ENCODE results near the gene CPHXL2. TPM values are rescaled to one million over a fixed set of nuclear protein-coding genes. Genes with fewer than 3 reads are reported as not detected.

CPHXL2 gene
- total and polyA plus RNA-seq, 2 donors (not counting 1 experiment from before 2014, with no cell fraction given): not detected

GRCh38 chr16:75626806-75627205 is 50.0 kb downstream of the CPHXL2 start:
- Histone ChIP-seq H3K27me3 (replicated peaks in 1 of 4; ENCODE audit: control extremely low read depth in 1 of 4, control insufficient read depth in 3 of 4, insufficient read depth in 4 of 4, low read length in 3 of 4) (no peaks in the 10 kb centered on the region), H3K4me3 (ENCODE audit: control extremely low read depth in 1 of 5, extremely low read depth in 1 of 5, insufficient read depth in 1 of 5, low read depth in 2 of 5, low read length in 4 of 5) (no peak overlapping the region), H3K4me1 (ENCODE audit: control insufficient read depth in 2 of 2, insufficient read depth in 2 of 2, low read length in 2 of 2) (peaks cover 7 to 13% of the 10 kb centered on the region in 2 donors), H3K9me3 (ENCODE audit: control extremely low read depth in 1 of 3, control insufficient read depth in 2 of 3, insufficient read depth in 1 of 3, low read length in 2 of 3) (no peaks in the 10 kb centered on the region), H3K4me2 (replicated peaks; ENCODE audit: low read depth, low read length, poor library complexity, severe bottlenecking) (no peak overlapping the region), H2AFZ (ENCODE audit: insufficient read depth, low read depth, low read length, poor library complexity, severe bottlenecking) (no peak overlapping the region), H3K79me2 (ENCODE audit: control insufficient read depth, insufficient read depth, low read length) (peaks cover 4% of the 10 kb centered on the region), H3K36me3 (replicated peaks in 1 of 2; ENCODE audit: control extremely low read depth in 1 of 2, control insufficient read depth in 1 of 2, extremely low read depth in 1 of 2, insufficient read depth in 2 of 2, low read length in 1 of 2) (peaks cover 1 to 57% of the 10 kb centered on the region in 2 experiments), H3K27ac (ENCODE audit: low read length in 2 of 2) (no peak overlapping the region), H3K9ac (ENCODE audit: low read length) (no peak overlapping the region), H4K20me1 (ENCODE audit: control insufficient read depth, insufficient read depth, low read length, poor library complexity, severe bottlenecking) (no peaks in the 10 kb centered on the region)
- ChIA-PET POLR2A (interaction anchor here (0.6 kb wide), 1 partner anchor 492 kb away, joined by 3 read pairs; no protein-coding TSS in a partner anchor), CTCF (no interaction called here)
- 98% methylated on average over 4 of the region's 4 CpGs for WGBS (ENCODE audit: insufficient coverage)
- peaks cover 14% of the 10 kb centered on the region for H3K4me1 Mint-ChIP-seq
- intact Hi-C loops (cut with micrococcal nuclease): no loop called here
- DNase-seq (no peak), ATAC-seq (ENCODE audit: low read depth) (no peak)
- no peak overlapping the region for H3K4me3 Mint-ChIP-seq
- H3K27me3 Mint-ChIP-seq: no peaks in the 10 kb centered on the region
- TF ChIP-seq EZH2 (IDR thresholded peaks at IDR 0.05; ENCODE audit: borderline replicate concordance, insufficient read depth, low read depth, low read length, poor library complexity, severe bottlenecking) (no peak), CTCF (IDR thresholded peaks at IDR 0.05) (no peak)
- H3K9me3 Mint-ChIP-seq (ENCODE audit: insufficient read depth): no peaks in the 10 kb centered on the region
- no peak overlapping the region for H3K27ac Mint-ChIP-seq

- ChIA-PET POLR2A (no interaction called here), CTCF (no interaction called here)
- Histone ChIP-seq H3K27me3 (replicated peaks in 1 of 4; ENCODE audit: control extremely low read depth in 1 of 4, control insufficient read depth in 3 of 4, insufficient read depth in 4 of 4, low read length in 3 of 4) (no peaks in the 10 kb centered on the region), H4K20me1 (ENCODE audit: control insufficient read depth, insufficient read depth, low read length, poor library complexity, severe bottlenecking) (no peaks in the 10 kb centered on the region), H2AFZ (ENCODE audit: insufficient read depth, low read depth, low read length, poor library complexity, severe bottlenecking) (no peak overlapping the region), H3K4me3 (ENCODE audit: control extremely low read depth in 1 of 5, extremely low read depth in 1 of 5, insufficient read depth in 1 of 5, low read depth in 2 of 5, low read length in 4 of 5) (no peak overlapping the region), H3K9ac (ENCODE audit: low read length) (no peak overlapping the region), H3K79me2 (ENCODE audit: control insufficient read depth, insufficient read depth, low read length) (peaks cover 14% of the 10 kb centered on the region), H3K4me2 (replicated peaks; ENCODE audit: low read depth, low read length, poor library complexity, severe bottlenecking) (no peak overlapping the region), H3K36me3 (replicated peaks in 1 of 2; ENCODE audit: control extremely low read depth in 1 of 2, control insufficient read depth in 1 of 2, extremely low read depth in 1 of 2, insufficient read depth in 2 of 2, low read length in 1 of 2) (peaks cover 2 to 44% of the 10 kb centered on the region in 2 experiments), H3K4me1 (ENCODE audit: control insufficient read depth in 2 of 2, insufficient read depth in 2 of 2, low read length in 2 of 2) (peaks cover 12 to 27% of the 10 kb centered on the region in 2 donors), H3K27ac (ENCODE audit: low read length in 2 of 2) (no peak overlapping the region), H3K9me3 (ENCODE audit: control extremely low read depth in 1 of 3, control insufficient read depth in 2 of 3, insufficient read depth in 1 of 3, low read length in 2 of 3) (no peaks in the 10 kb centered on the region)
- WGBS (ENCODE audit: insufficient coverage): 80% methylated on average over 3 of the region's 4 CpGs
- TF ChIP-seq CTCF (IDR thresholded peaks at IDR 0.05) (no peak), EZH2 (IDR thresholded peaks at IDR 0.05; ENCODE audit: borderline replicate concordance, insufficient read depth, low read depth, low read length, poor library complexity, severe bottlenecking) (no peak)
- ATAC-seq (ENCODE audit: low read depth) (no peak), DNase-seq (no peak)
- Mint-ChIP-seq H3K4me3 (peak overlapping the region; percentile 52), H3K27ac (no peak overlapping the region), H3K4me1 (peaks cover 27% of the 10 kb centered on the region), H3K9me3 (ENCODE audit: insufficient read depth) (no peaks in the 10 kb centered on the region), H3K27me3 (no peaks in the 10 kb centered on the region)
- intact Hi-C loops (cut with micrococcal nuclease): no loop called here
These were observed 51.9 kb downstream of the CPHXL2 start for GRCh38 chr16:75624921-75625334.

All from B cell (primary cell).